GM19452 (cell line): ENCODE measurements around the gene TWSG1.
"Not testable (repeated sequence)": the region's sequence is repeated elsewhere in the genome, so short reads cannot be mapped to it uniquely, and the experiment has no call there.

ENCODE experiments used
- ATAC-seq: cut with Tn5 transposase; IDR thresholded peaks from one replicate; pipeline ENCODE4 v1.9.1; 2021; ENCODE audit not compliant: unreplicated experiment

Gene TWSG1

DNA sequence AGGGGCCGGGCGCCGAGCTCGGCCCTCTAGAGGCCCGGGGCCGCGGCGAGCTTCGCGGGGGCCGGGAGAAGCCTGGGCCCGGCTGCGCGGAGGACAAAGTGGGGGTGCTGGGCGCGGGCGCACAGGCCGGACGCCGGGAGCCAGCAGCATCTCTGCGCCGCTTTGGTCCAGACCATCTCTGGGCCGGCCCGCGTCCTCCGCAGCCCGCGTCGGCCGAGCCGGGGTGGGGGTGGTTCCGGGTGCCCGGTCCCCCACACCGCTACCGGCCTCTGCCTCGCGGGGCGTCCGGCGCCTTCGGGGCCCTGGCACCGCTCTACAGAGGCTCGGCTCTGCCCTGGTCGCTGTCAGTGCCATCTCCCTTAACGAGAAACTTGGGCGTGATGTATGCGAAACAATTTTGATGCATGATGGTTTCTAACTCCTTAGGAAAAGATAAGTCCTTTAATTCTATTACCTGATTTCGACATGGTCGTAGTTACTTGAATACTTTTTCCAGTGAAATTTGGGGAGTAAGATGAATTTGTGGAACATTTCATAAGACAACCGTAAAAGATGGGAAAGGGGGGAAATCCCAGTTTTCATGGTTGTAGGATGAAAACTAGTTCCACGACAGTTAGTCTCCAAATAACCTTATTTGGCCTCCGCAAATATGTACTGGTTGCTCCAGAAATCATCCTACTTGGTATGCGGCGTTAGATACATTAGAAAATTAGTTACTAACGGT lies 562 bp downstream of the TWSG1 start:
- peak; percentile 47 for ATAC-seq

DNA sequence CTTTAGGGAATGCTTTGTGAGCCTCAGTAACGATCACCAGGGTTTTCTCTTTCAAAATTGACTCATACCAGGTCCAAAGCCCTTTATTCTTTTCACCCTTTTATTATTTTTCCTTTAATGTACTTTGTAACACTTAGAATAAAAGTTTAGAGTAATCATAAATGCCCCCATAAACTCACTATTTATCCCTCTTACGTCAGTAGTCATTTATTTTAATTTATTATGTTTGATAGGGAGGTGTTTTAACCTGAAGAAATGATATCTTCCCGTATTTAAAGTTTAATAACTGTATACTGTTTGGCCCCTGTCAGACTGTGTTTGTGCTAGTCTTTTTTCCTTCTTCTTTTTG lies 1.1 kb downstream of the TWSG1 start:
- no peak for ATAC-seq

DNA sequence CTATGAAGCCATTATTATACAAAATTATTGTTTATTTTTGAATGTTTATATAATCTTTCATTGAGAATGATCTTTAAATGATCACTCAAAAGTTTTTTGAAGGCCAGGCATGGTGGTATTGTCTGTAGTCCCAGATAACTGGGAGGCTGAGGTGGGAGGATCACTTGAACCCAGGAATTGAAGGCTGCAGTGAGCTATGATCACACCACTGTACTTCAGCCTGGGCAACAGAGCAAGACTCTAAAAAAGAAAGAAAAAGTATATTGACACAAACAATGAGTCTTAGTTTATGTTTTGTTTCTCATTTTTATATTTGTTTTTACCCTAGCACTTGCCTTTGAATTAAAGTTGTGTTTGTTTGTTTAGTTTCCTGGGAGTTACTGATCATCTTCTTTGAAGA lies 2.3 kb downstream of the TWSG1 start:
- ATAC-seq = no peak

DNA sequence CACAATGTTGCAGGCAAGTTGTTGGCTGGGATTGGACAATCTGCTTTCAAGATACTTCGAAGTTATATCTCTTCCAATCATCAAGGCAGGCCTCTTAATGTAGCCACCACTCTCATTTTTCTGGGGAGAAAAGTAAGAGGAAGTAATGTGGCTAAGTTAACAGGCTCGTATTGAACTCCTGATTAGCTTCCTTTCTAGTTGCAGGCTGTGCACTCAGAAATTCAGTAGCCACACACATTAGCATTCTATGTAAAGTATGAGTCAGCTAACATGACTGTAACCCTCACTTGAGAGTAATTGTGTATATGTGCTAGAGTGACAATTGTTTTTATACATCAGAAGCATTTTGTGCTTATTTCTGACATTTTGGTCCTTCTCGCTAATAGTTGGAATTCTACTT lies 3.3 kb downstream of the TWSG1 start:
- no peak for ATAC-seq

DNA sequence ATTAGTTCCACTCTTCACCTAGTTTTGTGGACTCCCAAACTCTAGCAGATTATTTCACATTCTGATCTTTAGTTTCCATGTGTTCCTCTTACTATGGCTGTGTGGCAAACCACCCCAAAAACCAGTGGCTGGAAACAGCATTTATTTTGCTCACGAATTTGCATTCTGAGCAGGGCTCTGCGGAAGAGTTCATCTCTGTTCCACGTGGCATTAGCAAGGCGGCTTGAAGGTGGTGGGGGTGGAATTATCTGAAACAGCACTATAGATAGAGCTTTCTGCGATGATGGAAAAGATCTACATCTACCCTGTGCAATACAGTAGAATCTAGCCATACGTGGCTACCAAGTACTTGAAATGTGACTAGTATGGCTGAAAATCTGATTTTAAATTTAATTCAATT lies 5.9 kb downstream of the TWSG1 start:
- ATAC-seq = no peak

DNA sequence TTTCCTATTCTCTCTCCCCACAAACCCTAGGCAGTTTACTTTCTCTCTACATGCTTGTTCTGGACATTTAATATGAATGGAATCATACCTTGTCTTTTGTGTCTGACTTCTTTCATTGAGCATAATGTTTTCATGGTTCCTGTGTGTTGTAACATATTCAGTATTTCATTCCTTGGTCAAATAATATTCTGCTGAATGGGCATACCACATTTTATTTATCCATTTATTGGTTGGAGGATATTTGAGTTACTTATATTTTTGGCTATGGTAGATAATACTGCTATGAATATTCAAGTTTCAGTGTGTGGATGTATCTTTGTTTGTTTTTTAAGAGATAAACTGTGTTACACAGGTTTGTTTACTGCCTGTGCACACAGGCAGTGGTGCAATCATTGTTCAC lies 9.0 kb downstream of the TWSG1 start:
- no peak for ATAC-seq

DNA sequence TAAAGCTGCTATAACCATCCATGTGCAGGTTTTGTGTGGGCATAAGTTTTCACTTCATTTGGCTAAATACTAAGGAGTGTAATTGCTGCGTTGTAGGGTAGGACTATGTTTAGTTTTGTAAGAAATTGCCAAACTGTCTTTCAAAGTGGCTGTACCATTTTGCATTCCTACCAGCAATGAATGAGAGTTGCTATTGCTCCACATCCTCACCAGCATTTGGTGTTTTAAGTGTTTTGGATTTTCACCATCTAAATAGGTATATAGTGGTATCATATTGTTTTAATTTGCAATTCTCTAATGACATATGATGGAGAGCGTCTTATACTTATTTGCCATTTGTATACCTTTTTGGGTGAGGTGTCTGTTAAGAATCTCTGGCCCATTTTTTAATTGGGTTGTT lies 12.2 kb downstream of the TWSG1 start:
- no peak for ATAC-seq

DNA sequence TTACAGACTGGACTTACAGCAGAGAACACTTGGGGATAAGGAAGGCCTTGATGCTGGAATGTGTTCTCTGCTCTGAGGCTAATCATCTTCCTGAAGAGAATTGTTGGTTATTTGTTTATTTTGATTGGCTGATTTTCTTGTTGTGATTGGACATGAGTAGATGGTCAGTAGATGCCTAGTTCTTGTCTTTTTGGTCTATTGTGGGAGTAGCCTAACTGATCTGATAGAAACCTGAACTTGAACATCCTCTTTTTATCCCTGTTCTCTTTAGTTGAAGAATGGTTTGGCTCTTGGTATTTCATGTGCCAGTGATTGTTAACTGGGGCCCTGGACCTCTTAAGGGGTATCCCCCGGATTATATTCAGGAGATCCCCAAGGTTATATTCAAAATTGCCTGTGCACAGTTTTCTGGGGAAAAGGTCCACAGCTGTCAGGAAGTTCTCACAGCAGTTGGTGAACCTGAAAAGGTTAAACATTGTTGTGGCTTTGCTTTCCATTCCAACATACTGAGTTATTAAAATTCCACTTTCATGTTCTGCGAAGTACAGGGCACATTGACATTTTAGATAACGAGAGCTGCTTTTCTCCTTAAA lies 13.6 kb downstream of the TWSG1 start:
- ATAC-seq = no peak

DNA sequence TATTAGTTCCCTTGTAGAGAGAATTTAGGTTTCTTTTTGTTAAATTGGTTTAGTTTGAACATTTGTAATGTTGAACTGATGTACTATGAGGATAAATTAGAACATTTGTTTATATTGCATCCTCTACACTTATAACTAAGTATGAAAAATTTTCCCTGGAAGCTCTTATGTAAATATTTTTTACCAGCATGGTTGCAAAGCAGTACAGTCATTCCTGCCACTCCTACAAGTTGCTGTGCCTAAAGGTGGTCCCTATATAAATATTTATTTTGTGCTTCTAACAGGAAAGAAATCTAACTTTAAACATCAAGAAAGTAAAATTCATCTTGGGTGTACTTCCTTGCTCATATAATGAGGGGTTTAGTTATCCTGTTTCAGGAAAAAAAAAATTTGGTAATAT lies 14.2 kb downstream of the TWSG1 start:
- no peak for ATAC-seq

DNA sequence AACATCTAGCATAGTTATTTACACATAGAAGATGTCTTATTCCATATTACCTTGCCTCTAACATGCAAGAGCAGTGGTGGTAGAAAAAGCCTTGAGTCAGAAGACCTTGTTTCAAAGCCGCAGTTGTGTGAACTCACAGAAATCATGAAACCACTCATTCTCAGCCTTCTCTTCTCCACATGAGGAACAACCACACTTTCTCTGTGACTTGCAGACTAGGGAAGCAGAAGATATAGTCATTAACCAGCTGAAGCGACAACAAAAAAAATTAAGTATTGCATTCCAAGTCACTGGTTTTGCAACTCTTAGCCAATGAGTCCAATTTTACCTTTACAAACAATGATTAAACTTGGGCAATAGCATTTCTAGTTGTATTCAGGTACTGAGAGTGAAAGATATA lies 19.0 kb downstream of the TWSG1 start:
- peak; percentile 85 for ATAC-seq

DNA sequence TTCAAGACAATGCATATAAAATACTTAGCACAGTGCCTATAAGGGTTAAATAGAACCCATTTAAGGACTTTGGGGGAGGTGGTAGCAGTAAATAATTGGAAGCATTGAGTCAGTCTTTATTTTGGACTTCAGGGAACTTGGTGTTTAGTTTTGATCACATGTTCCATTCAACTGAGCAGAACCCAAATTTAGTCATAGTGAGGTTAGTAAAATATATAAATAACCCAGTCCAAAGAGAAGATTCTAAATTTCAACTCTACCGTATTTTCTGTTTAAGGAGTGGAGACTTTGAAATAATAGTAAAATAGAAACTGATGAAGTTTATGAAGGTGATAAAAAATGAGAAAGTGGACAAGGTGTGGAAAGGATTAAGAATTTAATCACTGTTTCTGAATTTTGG lies 19.7 kb downstream of the TWSG1 start:
- no peak for ATAC-seq

DNA sequence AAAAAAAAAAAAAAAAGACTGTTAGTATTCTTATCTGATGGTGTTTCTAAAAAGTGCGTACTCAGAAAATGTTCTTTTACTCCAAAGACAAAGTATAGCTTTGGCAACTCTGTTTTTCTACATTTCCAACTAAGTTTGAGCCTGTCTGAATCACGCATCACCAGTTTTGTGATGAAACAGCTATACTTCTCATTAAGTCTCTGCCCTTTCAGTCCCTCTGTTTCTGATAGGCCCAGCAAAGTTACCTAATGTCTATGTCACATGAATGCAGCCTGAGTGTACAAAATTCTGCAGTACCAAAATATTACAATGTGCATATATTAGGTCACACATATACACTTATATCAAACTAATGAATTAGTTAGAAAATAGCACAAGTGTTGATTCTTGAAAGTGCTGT lies 22.4 kb downstream of the TWSG1 start:
- no peak for ATAC-seq

DNA sequence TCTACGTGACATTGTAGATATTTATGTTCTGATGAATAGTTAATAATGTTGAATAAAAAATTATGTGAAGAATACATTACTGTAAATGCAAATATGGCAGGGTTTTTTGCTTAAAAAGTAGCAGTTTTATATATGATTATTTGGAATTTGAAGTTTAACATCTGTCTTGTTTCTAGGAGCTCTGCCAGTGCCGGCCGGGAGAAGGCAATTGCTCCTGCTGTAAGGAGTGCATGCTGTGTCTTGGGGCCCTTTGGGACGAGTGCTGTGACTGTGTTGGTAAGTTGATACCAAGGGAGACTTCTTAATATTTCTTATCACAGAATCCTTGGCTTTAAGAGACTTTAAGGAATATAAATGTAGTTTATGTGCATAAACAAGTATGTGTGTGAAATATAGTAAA lies 25.2 kb downstream of the TWSG1 start:
- no peak for ATAC-seq

DNA sequence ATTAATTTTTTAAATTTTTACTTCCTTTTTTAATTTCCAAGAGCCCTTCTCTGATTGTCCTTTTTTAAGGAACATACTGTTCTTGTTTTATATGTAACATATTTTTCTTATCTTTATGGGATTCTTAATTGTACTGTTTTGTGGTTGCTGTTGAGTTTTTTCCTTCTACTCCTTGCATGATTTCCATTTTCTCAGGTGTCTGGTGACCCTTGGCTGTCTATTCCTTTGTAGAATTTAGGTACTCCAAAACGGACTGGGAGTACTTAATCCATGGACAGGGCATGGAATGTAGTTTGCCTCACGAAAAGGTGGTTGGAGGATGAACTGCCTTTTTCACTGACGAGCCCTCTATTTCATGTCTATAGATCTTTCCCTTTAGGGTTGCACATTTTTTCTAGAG lies 26.6 kb downstream of the TWSG1 start:
- no peak for ATAC-seq

DNA sequence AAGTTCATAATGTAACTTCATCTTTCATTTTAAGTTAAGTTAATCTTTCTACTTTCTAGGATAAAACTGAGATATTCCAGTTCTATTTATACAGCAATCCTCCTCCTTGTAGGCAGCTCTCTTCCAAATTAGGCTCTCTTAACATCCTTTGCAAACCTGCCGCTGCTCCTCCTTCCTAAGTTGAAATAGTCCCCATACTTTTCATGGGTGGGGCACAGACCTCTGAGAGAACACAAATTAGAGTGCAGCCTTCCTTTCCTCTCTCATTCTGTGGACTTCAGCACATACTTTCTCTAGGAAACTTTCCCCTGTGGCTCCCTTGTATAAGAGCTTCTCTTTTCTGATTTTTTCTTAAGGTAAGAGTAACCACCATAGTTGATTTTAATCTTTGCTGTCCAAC lies 28.3 kb downstream of the TWSG1 start:
- no peak for ATAC-seq

DNA sequence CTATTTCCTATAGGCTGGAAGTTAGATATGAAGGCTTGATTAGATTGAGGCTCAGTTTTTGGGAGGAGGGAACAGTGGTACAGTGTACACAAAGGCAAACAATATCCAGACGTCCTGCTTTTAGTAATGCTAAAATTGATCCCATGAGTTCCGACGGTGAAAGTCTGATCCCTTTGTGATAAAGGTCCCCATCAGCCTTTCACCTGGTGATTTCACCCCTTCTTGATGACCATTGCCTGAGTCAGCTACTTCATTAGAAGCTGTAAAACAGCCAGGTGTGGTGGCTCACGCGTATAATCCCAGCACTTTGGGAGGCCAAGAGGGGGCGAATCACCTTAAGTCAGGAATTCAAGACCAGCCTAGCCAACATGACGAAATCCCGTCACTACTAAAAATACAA lies 29.7 kb downstream of the TWSG1 start:
- no peak for ATAC-seq

DNA sequence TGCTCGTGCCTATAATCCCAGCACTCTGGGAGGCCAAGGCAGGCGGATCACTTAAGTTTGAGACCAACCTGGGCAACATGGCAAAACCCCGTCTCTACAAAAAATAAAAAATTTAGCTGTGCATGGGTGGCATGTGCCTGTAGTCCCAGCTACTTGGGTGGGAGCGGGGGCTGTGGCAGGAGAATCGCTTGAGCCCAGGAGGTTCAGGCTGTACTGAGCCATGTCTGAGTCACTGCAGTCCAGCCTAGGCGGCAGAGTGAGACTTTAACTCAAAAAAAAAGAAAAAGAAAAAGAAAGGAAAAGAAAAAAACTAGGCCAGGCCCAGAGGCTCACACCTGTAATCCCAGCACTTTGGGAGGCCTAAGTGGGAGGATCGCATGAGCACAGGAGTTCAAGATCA lies 30.8 kb downstream of the TWSG1 start:
- ATAC-seq = no peak

DNA sequence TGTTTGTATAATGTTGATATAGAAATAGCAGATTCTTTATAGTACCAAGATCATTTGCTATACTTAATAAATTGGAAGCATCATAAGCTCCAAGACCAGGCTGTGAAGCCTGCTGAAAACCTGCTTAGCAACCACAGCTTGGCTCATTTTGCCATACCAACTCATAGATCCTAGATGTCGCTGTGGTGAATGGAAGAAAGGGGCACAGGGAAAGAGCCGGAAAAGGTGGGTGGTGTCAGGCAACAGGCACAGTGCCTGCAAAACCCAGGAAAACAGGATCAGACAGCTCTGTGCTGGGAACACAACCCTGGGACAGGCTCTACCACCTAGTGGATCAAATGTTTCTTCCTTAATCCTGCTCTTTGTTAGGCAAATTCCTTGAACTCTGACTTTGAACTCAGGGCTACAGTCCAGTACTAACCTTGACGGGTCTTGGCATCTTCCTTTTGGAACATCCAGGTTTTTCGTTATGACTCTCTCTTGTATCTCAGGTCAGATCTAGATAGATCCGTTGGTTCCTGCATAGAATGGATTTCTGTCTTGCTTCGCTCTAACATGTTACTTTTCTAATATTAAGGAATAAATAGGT lies 31.6 kb downstream of the TWSG1 start:
- ATAC-seq = no peak

DNA sequence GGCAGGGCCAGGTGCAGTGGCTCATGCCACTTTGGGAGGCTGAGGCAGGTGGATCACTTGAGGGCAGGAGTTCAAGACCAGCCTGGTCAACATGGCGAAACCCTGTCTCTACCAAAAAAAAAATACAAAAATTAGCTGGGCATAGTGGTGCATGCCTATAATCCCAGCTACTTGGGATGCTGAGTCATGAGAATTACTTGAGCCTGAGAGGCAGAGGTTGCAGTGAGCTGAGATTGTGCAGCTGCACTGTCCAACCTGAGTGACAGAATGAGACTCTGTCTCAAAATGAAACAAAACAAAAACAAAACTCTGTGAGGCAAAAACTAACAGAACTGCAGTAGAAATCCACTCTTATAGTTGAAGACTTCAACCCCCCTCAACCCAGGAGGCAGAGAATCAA lies 38.7 kb downstream of the TWSG1 start:
- ATAC-seq = not testable (repeated sequence)

DNA sequence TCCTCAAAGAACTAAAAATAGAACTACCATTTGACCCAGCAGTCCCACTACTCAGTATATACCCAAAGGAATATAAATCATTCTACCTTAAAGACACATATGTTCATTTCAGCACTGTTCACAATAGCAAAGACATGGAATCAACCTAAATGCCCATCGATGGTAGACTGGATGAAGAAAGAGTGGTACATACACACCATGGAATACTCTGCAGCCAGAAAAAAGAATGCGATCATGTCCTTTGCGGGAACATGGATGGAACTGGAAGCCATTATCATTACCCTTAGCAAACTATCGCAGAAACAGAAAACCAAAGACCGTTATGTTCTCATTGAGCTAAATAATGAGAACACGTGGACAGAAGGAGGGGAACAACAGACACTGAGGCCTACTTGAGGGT lies 44.5 kb downstream of the TWSG1 start:
- no peak for ATAC-seq

DNA sequence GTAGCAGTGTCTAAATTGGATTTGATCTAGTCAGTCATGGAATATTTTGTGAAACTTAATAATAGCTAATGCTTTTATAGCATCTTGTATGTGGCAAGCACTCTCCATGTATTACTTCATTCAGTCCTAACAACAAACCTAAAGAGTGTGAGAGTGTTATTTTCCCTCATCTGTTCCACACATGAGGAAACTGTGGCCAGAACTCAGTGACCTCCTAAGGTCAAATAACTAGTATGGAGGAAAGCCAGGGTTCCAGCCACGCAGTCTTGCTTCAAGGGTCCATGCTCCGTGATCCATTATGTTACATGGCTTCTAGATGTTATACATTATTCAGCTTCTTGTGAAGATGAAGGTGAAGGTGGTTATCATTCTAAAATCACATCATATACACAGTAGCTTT lies 45.5 kb downstream of the TWSG1 start:
- ATAC-seq = no peak

DNA sequence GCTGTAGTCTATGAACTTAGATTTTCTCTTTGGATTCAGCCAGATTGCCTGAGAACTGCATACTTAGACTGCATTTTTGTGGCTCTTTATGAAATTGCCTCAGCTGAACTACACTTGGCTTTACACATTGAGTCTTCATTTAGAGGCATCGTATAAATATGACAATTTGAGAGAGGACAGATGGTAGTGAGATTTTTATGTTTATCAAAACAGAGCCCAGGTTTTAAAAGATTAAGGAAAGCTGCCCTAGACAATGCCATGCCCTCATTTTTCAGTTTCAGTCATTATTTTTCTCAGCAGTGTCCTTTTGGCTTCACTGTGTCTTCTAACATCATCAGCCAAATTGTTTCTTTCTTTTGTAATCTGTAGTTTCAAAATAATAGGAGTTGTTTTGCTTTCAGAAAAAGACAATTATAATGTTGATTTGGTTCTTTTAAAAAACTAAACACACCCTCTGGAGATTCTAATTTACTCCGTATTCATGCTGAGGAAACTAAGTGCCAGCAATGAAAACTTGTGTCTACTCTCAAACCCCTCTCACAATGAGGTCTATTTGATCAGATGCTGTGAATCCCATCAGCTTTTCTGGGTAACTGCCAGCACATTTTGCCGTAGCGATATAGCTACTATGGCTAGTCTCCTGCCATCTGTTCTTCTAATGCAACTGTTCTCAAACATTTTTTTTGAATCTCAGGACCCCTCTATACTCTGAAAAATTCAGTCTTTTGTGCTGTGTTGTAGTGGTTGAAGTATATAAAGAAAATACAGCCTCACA lies 46.2 kb downstream of the TWSG1 start:
- no peak for ATAC-seq
